Mucosa of rectum (tissue), 2 donors: Measurements from ENCODE around the gene GJB3.

Experiments
- H3K27ac ChIP-seq, 2 donors: one replicate each; pipeline ENCODE4 v1.7.0; 2013; ENCODE audit warnings: inconsistent platforms in 2 of 2, low read depth in 2 of 2, low read length in 2 of 2
- H3K27me3 ChIP-seq, 2 donors: one replicate each; pipeline ENCODE4 v1.7.0; 2013; ENCODE audit warnings: low read length in 2 of 2; ENCODE audit not compliant: control insufficient read depth in 2 of 2, insufficient read depth in 2 of 2
- H3K36me3 ChIP-seq, 2 donors: one replicate each; pipeline ENCODE4 v1.7.0; 2013; ENCODE audit warnings: low read length in 2 of 2; ENCODE audit not compliant: control insufficient read depth in 2 of 2, insufficient read depth in 2 of 2
- H3K4me1 ChIP-seq, 2 donors: one replicate each; pipeline ENCODE4 v1.7.0; 2013; ENCODE audit warnings: low read length in 2 of 2, mild to moderate bottlenecking in 1 of 2; ENCODE audit not compliant: control insufficient read depth in 2 of 2, insufficient read depth in 2 of 2
- H3K4me3 ChIP-seq, 2 donors: one replicate each; pipeline ENCODE4 v1.7.0; 2013; ENCODE audit warnings: low read length in 2 of 2
- H3K9ac ChIP-seq, 2 donors: one replicate each; pipeline ENCODE4 v1.7.0; 2013; ENCODE audit warnings: low read length in 2 of 2, low read depth in 1 of 2, mild to moderate bottlenecking in 1 of 2
- H3K9me3 ChIP-seq, 2 donors: one replicate each; pipeline ENCODE4 v1.7.0; 2013; ENCODE audit warnings: low read length in 2 of 2; ENCODE audit not compliant: control insufficient read depth in 2 of 2
- donor health status: healthy.
- donor health status: Normal muscosa, but diverticular disease.

GJB3 gene

DNA sequence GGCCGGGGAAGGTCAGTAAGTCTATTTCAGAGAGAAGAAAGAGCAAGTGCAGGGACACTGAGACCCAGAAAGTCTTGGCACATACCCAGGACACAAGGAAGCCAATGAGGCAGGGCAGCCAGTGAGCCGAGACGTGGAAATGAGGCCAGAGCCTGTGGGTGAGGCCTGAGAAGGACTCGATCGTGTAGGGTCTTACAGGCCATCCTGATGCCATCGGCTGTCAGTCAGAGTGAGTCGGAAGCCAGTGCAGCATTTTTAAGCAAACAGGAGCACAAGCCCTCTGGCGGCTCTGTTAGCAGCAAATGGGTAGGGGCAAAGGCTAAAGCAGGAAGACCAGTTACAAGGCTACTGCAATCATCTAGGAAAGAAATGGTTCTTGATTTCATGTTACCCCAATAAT lies 6.1 kb upstream of the GJB3 start:
- Histone ChIP-seq H3K9ac (no peak overlapping the region), H3K27ac (no peak overlapping the region), H3K27me3 (peaks cover 0 to 5% of the 10 kb centered on the region in 2 donors), H3K4me3 (no peak overlapping the region), H3K4me1 (no peaks in the 10 kb centered on the region), H3K36me3 (no peaks in the 10 kb centered on the region), H3K9me3 (no peaks in the 10 kb centered on the region)

DNA sequence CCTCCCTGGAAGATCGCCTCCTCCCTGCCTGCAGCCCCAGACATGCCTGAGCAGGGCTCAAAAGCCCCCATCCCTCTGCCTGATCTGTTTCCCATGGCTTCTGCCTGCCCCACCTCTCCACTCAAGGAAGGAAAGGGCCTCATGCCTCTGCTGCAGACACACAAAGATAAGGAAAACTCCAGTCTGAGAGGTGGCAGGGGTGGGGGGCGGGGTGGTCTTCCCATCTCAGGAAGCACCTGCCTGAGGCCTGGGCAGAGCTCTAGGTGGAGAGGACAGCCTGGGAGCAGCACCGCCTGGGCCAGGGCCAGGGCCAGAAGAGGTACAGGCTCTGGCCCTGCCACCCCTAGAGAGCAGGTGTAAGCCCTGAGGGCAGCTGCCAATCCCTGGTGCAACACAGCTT lies 4.1 kb upstream of the GJB3 start:
- Histone ChIP-seq H3K4me3 (no peak overlapping the region), H3K27me3 (peaks cover 5 to 7% of the 10 kb centered on the region in 2 donors), H3K9ac (no peak overlapping the region), H3K9me3 (no peaks in the 10 kb centered on the region), H3K36me3 (no peaks in the 10 kb centered on the region), H3K4me1 (peaks cover 3 to 5% of the 10 kb centered on the region in 2 donors), H3K27ac (no peak overlapping the region)

DNA sequence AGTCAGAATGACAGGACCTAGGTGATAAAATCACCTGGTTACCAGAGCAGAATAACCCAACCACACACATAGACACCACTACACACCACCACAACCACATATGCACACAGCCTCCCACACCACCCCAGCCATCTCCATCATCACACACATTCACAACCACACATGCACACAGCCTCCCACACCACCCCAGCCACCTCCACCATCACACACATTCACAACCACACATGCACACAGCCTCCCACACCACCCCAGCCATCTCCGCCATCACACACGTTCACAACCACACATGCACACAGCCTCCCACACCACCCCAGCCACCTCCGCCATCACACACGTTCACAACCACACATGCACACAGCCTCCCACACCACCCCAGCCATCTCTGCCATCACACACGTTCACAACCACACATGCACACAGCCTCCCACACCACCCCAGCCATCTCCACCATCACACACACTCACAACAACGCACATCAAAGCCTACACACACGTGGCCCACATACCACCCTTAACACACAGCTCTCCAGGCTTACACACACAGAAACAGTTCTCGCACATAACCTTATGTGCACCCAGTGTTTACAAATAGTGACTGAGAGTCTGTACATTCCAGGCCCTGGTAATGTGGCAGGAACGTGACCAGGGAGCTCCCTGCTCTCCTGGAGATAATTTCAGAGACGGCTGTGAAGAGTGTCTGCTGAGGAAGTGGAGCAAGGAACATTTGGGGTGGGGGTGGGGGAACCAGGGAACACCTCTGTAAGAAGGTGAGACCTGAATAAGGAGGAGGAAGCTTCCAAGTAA lies 3.3 kb upstream of the GJB3 start:
- Histone ChIP-seq H3K4me3 (no peak overlapping the region), H3K27me3 (peaks cover 10 to 15% of the 10 kb centered on the region in 2 donors)

DNA sequence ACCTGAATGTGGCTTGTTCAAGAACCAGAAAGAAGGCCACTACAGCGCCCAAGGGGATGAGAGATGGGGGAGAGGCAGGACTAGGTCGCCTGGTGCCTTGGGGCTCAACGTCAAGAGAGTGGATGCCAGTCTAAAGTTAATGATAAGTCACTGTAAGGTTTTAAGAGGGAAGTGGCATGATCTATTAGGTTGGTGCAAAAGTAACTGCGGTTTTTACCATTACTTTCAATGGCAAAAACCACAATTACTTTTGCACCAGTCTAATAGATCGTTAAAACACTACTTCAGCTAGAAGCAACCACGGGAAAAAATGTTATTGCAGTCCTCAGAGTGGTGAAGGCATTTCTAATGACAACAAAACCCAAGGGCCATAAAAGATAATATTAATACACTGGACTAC lies 2.6 kb upstream of the GJB3 start:
- H3K27me3 ChIP-seq, result peaks cover 10 to 16% of the 10 kb centered on the region in 2 donors

More for the DNA sequence above, 3.3 kb upstream of the GJB3 start:
- no peak overlapping the region for H3K27ac ChIP-seq
- H3K9me3 ChIP-seq, result no peaks in the 10 kb centered on the region
- H3K4me1 ChIP-seq, result peaks cover 7 to 8% of the 10 kb centered on the region in 2 donors
- H3K9ac ChIP-seq, result no peak overlapping the region
- H3K36me3 ChIP-seq, result no peaks in the 10 kb centered on the region

DNA sequence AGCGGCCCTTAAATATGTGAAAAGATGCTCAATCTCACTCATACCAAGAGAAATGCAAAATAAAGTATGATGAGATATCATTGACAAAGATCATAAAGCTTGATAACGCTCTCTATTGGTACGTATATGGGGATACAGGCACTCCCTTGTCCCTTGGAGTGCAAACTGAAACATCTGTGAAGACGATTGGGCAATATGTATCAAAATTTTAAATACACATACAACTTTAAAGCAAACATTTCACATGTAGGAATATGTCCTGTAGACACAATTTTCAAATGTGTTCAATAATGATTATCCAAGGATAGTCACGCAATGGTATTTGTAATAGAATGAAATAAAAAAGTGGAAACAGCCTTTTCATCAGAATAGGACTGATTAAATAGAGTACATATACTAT lies 2.0 kb upstream of the GJB3 start:
- H3K9ac ChIP-seq, result no peak overlapping the region
- no peak overlapping the region for H3K27ac ChIP-seq
- no peaks in the 10 kb centered on the region for H3K9me3 ChIP-seq
- no peak overlapping the region for H3K4me3 ChIP-seq
- H3K4me1 ChIP-seq, result peaks cover 14 to 19% of the 10 kb centered on the region in 2 donors
- peaks cover 10 to 18% of the 10 kb centered on the region in 2 donors for H3K27me3 ChIP-seq
- H3K36me3 ChIP-seq, result no peaks in the 10 kb centered on the region

More for the DNA sequence above, 2.6 kb upstream of the GJB3 start:
- Histone ChIP-seq H3K36me3 (no peaks in the 10 kb centered on the region), H3K9ac (no peak overlapping the region), H3K27ac (no peak overlapping the region), H3K9me3 (no peaks in the 10 kb centered on the region), H3K4me3 (no peak overlapping the region), H3K4me1 (peaks cover 8 to 14% of the 10 kb centered on the region in 2 donors)

DNA sequence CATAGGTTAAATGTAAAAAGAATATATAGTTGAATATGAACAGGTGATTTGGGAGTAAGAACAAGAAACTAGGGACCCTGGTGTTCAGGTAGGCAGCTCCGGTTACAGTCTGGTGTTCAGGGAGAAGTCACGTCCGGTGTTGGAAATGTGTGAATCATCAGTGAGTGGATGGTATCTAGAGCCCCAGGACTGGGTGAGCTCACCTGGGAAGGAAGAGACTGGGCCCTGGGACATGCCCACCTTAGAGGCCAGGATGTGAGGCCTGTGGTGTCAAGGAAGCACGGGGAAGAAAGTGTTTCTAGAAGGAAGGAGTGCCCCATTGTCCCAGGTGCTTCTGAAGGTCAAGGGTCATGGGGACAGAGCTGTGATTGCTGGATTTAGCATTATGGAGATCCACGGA lies 1.5 kb upstream of the GJB3 start:
- Histone ChIP-seq H3K9me3 (no peaks in the 10 kb centered on the region), H3K4me1 (peaks cover 14 to 23% of the 10 kb centered on the region in 2 donors), H3K27ac (no peak overlapping the region), H3K36me3 (peaks cover 1 to 2% of the 10 kb centered on the region in 2 donors), H3K9ac (no peak overlapping the region), H3K27me3 (peaks cover 10 to 18% of the 10 kb centered on the region in 2 donors), H3K4me3 (no peak overlapping the region)

DNA sequence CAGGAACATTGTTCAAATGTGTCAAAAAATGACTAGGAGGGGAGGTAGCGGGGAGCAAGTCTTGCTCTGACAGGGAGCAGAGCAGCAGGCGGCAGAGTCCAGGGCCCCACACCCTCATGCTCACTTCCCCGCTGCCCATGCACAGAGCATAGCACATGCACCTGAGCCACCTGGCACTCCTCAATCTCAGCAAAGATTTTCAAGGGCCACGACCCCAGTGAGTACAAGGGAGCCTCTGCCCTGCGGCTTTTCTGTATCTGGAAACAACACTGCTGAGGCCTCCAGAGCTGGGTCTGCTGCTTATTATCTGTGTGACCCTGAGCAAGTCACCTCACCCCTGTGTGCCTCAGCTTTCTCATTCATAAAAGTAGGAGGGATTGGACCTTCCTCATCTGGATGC lies 1.1 kb upstream of the GJB3 start:
- Histone ChIP-seq H3K4me3 (no peak overlapping the region), H3K9ac (no peak overlapping the region), H3K4me1 (peaks cover 14 to 23% of the 10 kb centered on the region in 2 donors), H3K27me3 (peaks cover 10 to 18% of the 10 kb centered on the region in 2 donors), H3K27ac (no peak overlapping the region), H3K9me3 (no peaks in the 10 kb centered on the region), H3K36me3 (peaks cover 3 to 6% of the 10 kb centered on the region in 2 donors)

DNA sequence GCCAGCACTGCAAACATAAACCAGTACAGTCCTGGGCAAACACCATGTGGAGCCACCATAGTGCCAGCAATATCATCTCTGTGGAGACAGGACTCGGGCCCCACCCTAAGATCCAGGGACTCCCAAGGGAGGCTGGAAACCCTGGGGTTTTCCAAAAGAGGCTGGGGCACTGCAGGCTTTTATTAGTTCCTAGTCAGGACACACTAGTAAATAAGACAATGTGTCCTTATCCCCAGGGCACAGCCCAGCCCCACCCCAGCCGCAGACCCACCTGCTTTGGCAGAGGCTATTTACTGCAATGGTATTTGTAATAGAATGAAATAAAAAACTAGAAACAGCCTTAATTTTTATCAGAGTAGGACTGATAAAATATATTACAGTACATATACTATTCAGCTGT lies 486 bp upstream of the GJB3 start:
- H3K9me3 ChIP-seq, result no peaks in the 10 kb centered on the region
- H3K9ac ChIP-seq, result peak overlapping the region in 1 of 2 donors; percentile 76
- peaks cover 10 to 18% of the 10 kb centered on the region in 2 donors for H3K27me3 ChIP-seq
- peaks cover 14 to 23% of the 10 kb centered on the region in 2 donors for H3K4me1 ChIP-seq
- peak overlapping the region in 1 of 2 donors; percentile 84 for H3K27ac ChIP-seq
- H3K36me3 ChIP-seq, result peaks cover 3 to 6% of the 10 kb centered on the region in 2 donors
- H3K4me3 ChIP-seq, result peak overlapping the region; percentile 61 to 62

DNA sequence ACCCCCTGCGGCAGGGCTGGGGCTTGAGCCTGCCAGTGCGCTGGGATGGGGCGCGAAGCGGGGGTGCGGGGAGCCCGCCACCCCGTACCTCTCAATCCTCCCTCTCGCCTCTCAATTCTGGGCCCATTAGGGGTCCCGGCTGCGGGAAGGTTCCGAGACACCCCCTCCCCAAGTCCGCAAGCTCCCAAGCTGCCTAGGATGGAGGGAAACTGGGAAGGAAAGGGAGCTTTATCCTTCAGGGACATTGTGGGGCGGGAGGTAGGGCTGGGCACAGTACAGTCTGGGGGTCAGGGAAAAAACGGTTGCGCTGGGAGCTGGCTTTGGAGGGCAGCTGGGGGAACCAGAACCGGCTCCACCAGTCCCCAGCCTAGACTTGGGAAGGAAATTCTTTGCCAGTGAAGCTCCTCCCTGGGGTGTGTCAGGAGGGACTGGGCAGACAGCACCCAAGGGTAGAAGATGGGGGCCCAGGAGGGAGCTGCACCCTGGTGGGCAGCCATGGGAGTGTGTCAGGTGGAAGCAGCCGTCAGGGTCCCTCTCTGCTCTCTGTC lies 904 bp downstream of the GJB3 start:
- peaks cover 20 to 26% of the 10 kb centered on the region in 2 donors for H3K4me1 ChIP-seq
- H3K36me3 ChIP-seq, result peaks cover 3 to 6% of the 10 kb centered on the region in 2 donors
- peak overlapping the region; percentile 61 to 62 for H3K4me3 ChIP-seq
- peaks cover 10 to 22% of the 10 kb centered on the region in 2 donors for H3K27me3 ChIP-seq
- H3K9ac ChIP-seq, result peak overlapping the region; percentile 47 to 76
- H3K27ac ChIP-seq, result peak overlapping the region; percentile 84 to 91
- H3K9me3 ChIP-seq, result no peaks in the 10 kb centered on the region

DNA sequence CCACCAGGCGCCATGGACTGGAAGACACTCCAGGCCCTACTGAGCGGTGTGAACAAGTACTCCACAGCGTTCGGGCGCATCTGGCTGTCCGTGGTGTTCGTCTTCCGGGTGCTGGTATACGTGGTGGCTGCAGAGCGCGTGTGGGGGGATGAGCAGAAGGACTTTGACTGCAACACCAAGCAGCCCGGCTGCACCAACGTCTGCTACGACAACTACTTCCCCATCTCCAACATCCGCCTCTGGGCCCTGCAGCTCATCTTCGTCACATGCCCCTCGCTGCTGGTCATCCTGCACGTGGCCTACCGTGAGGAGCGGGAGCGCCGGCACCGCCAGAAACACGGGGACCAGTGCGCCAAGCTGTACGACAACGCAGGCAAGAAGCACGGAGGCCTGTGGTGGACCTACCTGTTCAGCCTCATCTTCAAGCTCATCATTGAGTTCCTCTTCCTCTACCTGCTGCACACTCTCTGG lies 3.8 kb downstream of the GJB3 start:
- no peak overlapping the region for H3K4me3 ChIP-seq
- peaks cover 10 to 23% of the 10 kb centered on the region in 2 donors for H3K27me3 ChIP-seq
- peaks cover 3 to 6% of the 10 kb centered on the region in 2 donors for H3K36me3 ChIP-seq
- H3K4me1 ChIP-seq, result peaks cover 29 to 39% of the 10 kb centered on the region in 2 donors
- H3K9me3 ChIP-seq, result no peaks in the 10 kb centered on the region
- no peak overlapping the region for H3K27ac ChIP-seq
- H3K9ac ChIP-seq, result no peak overlapping the region
